Fibroblast of skin of back (primary cell): ENCODE data around the gene TRPC1. TPM values are rescaled to one million over a fixed set of nuclear protein-coding genes. Genes with fewer than 3 reads are reported as not detected.
"Not testable (repeated sequence)": the region's sequence is repeated elsewhere in the genome, so short reads cannot be mapped to it uniquely, and the experiment has no call there.

Experiments
- DNase-seq: peaks from one replicate; pipeline ENCODE4 v3.0.0-alpha.2; 2013
- polyA plus RNA-seq, 2 experiments: library from polyadenylated mRNA; unstranded; fragments of 120-200 nt; gene quantifications; one replicate each; pipeline ENCODE4 v1.2.1, GENCODE V29; 2013; ENCODE audit not compliant: insufficient read length in 2 of 2

Gene TRPC1
- 6.1 TPM for polyA plus RNA-seq (2013, experiment 1 of 2; ENCODE audit: insufficient read length)
- polyA plus RNA-seq (2013, experiment 2 of 2; ENCODE audit: insufficient read length): 11.5 TPM

DNA sequence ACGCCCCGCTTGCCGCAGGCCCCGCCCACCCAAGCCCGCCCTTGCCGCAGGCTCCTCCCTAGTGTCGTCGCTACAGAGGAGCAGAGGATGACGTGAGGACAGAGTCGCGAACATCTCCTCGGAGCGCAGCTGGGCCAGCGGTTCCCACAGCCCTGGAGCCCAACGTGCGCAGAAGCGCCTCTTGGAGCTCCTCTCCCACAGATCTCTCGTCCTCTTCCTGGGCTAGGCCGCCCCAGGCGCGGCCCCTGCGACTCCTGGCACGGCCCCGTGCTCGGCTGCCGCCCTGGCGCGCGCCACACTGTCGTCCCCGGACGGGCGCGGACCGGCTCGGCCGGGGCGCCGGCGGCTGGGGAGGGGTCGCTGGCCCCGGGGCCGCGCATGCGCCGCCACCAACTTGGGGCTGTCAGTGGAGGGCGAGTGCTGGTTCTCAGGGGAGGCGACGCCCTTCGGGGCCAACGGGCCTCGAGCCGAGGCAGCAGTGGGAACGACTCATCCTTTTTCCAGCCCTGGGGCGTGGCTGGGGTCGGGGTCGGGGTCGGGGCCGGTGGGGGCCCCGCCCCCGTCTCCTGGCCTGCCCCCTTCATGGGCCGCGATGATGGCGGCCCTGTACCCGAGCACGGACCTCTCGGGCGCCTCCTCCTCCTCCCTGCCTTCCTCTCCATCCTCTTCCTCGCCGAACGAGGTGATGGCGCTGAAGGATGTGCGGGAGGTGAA is at the start of gene TRPC1:
TSS of gene TRPC1 (plus strand) at position 67 of the 714 bp plus-strand sequence. CDS start at position 593, 526 bp downstream.
- DNase-seq: peak; percentile 89

- DNase-seq: no peak
Measured at GRCh38 chr3:142676151-142676550, 47.7 kb upstream of the TRPC1 start.

- no peak for DNase-seq
Measured at GRCh38 chr3:142680710-142681109, 43.1 kb upstream of the TRPC1 start.

DNA sequence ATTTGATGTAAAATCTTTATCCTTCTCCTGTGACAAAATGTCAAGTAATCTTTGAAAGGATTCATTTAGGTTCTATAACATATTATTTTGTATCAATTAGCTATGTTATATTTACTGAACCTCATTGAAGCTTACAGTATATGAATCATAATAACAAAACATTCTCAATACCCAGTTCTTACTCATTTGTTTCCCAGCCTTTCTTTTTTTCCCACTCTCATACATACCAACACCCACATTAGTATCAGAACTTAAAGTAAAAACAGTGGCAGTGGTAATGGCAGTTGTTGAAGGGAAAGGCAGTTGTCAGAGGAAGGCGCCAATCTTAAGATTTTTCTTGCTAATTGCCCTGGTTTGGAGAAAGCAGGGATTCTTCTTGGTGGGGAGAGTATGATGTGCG is 33.2 kb upstream of the TRPC1 start:
- peak; percentile 3 for DNase-seq

- no peak for DNase-seq
Measured at GRCh38 chr3:142691527-142691926, 32.3 kb upstream of the TRPC1 start.

DNA sequence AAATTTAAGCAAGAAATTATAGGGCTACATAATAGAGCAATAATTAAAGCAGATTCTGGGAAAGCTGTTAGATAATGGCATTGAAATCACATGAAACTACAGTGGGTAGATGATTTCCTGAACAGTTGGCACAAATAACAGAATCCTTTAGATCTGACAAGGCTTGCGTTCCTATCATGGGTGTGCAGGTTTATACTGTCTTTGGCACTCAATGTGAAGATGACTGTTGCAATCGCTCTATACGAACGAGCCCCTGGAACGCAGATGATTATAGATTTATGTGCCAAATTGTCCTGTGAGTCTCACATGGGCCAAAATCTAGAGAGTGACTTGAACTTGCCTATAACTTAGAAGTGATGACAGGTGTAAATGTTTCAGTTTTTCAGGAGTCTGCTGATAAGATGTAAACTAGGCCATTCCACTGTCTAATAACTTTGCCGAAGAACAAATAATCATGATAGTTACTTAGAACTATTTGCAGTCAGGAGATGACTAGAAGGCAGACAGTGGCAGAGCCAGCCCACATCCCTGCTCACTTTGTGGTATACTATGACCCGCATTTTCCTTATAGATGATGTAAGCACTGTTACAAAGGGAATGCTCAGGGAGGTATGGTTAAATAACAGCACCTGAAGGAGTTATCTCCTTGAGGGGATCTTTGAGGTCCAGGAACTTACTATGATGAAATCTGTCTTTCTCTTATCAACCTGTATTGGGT is 30.5 kb upstream of the TRPC1 start:
- no peak for DNase-seq

DNA sequence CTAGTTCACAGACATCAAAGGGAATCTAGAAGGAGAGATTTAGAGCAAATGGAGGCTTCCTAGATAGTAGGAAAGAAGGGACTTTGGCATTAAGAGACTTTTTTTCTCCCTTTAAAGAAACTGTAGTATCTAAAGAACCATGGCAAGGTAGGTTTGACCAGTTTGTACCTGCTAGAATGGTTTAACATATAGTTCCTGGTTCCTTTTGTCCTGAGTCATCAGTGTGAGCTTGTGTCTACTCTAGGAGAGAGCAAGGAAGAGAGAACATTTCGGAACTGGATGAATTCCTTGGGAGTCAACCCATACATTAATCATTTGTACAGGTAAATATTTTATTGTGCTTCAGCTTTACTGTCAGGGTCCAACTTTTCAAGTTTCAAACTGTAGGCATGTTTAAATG is 29.6 kb upstream of the TRPC1 start:
- DNase-seq: no peak

DNA sequence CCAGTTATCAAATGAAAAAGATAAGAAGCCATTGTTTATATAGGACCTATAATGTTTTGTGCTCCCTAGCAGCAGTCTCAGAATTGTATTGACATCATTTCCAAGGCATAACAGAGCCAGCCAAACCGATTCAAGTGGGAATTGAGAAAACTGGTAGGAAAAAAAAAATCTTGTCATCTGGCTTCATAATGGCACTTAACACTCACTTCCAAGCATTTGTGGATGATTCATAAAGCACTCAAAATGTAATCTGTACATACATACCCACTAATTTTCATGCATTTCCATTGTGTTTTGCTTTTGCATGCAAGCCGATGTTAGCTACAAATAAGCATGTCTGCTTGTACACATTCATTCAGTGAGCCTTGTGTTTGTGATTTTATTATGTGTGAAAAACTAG is 18.6 kb upstream of the TRPC1 start:
- DNase-seq: no peak

GRCh38 chr3:142706321-142707127 is 17.3 kb upstream of the TRPC1 start:
- DNase-seq: no peak

- no peak for DNase-seq
Measured at GRCh38 chr3:142709207-142709606, 14.6 kb upstream of the TRPC1 start.

GRCh38 chr3:142714882-142715281 is 9.0 kb upstream of the TRPC1 start:
- not testable (repeated sequence) for DNase-seq

GRCh38 chr3:142716102-142716501 is 7.7 kb upstream of the TRPC1 start:
- no peak for DNase-seq

DNA sequence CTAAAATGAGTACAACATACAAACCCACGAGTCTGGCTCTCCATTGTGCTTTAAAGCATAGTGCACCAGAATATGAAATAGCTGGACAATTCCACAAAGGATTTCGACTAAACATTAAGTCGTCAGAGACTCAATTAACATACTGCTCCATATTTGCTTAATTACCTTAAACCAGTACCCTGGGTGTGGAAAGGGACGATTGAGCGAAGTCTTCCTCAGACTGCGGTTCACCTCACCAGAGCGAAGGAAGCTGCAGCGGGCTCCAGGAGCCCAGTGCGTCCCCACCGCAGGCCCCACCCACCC is 218 bp upstream of the TRPC1 start:
- no peak for DNase-seq

GRCh38 chr3:142724682-142725356 is 985 bp downstream of the TRPC1 start:
- DNase-seq: peak; percentile 50

GRCh38 chr3:142725357-142725739 is 1.5 kb downstream of the TRPC1 start:
- no peak for DNase-seq

GRCh38 chr3:142726017-142726416 is 2.2 kb downstream of the TRPC1 start:
- no peak for DNase-seq

GRCh38 chr3:142732066-142732465 is 8.2 kb downstream of the TRPC1 start:
- no peak for DNase-seq

DNA sequence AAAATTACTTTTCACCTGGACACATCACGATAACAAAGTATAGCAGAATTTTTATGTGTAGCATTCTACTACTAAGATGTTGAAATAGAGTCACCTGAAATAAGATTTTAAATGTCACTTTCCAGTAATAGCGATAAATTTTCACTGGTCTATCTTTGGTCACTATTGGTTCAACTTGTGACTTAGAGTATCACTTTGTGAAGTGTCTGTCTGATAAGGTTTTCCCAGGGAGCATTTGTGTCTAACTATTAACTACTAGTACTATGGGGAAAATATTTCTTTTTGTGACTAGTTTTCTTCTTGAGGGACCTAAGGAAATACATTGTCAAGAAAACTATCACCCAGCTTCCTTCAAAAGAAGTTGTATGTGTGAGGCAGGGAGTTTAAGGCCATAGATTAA is 11.0 kb downstream of the TRPC1 start:
- DNase-seq: no peak

GRCh38 chr3:142735462-142735861 is 11.6 kb downstream of the TRPC1 start:
- DNase-seq: no peak

DNA sequence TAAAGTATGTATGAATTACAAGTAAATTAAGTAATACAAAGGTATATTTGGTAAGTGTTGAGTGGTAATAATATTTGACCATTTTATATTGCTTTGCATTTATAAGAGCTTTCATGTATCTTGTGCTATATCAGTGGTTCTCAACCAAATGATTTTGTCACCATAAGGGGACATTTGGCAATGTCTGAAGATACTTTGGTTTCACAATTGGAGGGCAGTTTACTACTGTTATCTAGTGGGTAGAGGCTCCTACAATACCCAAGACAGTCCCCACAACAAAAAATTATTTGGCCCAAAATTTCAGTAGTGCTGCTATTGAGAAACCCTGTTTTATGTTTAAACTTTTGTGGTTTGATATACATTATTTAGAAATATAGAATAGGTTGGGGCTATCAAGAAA is 14.6 kb downstream of the TRPC1 start:
- DNase-seq: no peak

DNA sequence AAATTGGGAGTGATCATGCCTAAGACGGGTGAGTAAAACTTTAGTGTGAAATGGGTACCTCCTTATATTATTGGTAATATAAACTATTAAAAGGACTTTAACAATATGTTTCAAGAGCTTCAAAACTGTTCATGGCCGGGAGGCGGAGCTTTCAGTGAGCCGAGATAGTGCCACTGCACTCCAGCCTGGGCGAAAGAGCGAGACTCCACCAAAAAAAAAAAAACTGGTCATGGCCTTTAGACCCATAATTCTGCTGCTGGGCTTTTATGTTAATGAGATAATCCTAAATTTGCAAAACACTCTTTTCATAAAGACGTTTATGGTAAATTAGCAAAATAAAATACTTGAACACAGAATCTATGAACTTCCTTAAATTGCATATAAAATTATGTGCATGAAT is 22.8 kb downstream of the TRPC1 start:
- DNase-seq: no peak

DNA sequence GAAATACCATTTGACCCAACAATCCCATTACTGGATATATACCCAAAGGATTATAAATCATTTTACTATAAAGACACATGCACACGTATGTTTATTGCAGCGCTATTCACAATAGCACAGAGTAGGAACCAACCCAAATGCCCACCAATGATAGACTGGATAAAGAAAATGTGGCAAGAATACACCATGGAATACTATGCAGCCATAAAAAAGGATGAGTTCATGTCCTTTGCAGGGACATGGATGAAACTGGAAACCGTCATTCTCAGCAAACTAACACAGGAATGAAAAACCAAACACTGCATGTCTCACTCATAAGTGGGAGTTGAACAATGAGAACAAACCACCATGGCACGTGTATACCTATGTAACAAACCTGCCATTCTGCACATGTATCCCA is 26.7 kb downstream of the TRPC1 start:
- DNase-seq: not testable (repeated sequence)

GRCh38 chr3:142752605-142753004 is 28.8 kb downstream of the TRPC1 start:
- DNase-seq: not testable (repeated sequence)
